Right lobe of liver (tissue), 4 donors: Measurements from ENCODE around the gene NFATC3.

Experiments
- POLR2A ChIP-seq: fragments of 450-650 bp; IDR thresholded peaks from one replicate; pipeline ENCODE4 v1.6.1; 2017; ENCODE audit warnings: antibody characterized with exemption, mild to moderate bottlenecking
- TF ChIP-seq, protein P1 (sequence below), 4 donors: fragments of 200-600 bp in 3 of 4; fragments of 450-650 bp in 1 of 4; IDR thresholded peaks; one replicate each; pipeline versions ENCODE4 v1.5.1 to v1.8.0; 2016 to 2022; ENCODE audit warnings: antibody characterized with exemption in 4 of 4, mild to moderate bottlenecking in 2 of 4
- donor health status: DM: no; HTN: no; CAD: no.
- donor health status: DM: no; HTN: no; CAD: no.
- donor health status: DM: no; HTN: yes; CAD: no.

DNA sequence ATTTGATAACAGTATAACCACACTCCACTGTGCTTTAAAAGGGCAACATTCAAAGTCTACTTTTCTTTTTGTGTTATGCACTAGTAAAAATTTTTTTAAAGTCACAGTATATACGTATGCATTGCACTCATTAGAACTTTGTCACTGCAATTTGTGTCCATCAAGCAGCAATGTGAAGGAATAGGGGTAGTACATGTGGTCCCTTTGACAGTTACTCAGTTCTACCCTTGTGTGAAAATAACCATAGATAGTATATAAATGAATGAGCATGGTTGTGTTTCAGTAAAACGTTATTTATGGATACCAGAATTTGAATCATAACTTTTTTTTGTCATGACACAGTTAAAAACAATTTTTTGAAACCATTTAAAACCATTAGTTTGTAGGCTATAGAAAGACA, 30.7 kb downstream of the NFATC3 start:
- TF ChIP-seq, protein P1, sequence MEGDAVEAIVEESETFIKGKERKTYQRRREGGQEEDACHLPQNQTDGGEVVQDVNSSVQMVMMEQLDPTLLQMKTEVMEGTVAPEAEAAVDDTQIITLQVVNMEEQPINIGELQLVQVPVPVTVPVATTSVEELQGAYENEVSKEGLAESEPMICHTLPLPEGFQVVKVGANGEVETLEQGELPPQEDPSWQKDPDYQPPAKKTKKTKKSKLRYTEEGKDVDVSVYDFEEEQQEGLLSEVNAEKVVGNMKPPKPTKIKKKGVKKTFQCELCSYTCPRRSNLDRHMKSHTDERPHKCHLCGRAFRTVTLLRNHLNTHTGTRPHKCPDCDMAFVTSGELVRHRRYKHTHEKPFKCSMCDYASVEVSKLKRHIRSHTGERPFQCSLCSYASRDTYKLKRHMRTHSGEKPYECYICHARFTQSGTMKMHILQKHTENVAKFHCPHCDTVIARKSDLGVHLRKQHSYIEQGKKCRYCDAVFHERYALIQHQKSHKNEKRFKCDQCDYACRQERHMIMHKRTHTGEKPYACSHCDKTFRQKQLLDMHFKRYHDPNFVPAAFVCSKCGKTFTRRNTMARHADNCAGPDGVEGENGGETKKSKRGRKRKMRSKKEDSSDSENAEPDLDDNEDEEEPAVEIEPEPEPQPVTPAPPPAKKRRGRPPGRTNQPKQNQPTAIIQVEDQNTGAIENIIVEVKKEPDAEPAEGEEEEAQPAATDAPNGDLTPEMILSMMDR (IDR thresholded peaks at IDR 0.05): no peak
- no peak for TF ChIP-seq POLR2A
